HepG2 (cell line): ENCODE results near the gene NCOA6. TPM values are rescaled to one million over a fixed set of nuclear protein-coding genes. Genes with fewer than 3 reads are reported as not detected.

Experiments
- CAMTA2 ChIP-seq: sonication (generic); formaldehyde crosslinking; IDR thresholded peaks from 2 replicates; pipeline ENCODE4 v1.4.0; 2020; ENCODE audit warnings: mild to moderate bottlenecking, missing genetic modification reagents, borderline replicate concordance
- DNMT3B ChIP-seq: conservative IDR thresholded peaks from 2 replicates; pipeline ENCODE4 v1.6.1; 2016; ENCODE audit warnings: missing biosample characterization, control low read depth
- ETV5 ChIP-seq: IDR thresholded peaks from 2 replicates; pipeline ENCODE4 v1.6.1; 2018; ENCODE audit warnings: missing biosample characterization, missing genetic modification reagents, inconsistent platforms, borderline replicate concordance
- HES4 ChIP-seq: sonication (generic); formaldehyde crosslinking; IDR thresholded peaks from 2 replicates; pipeline ENCODE4 v1.9.0; 2021; ENCODE audit warnings: mild to moderate bottlenecking, missing genetic modification reagents, borderline replicate concordance
- KLF13 ChIP-seq: sonication (generic); formaldehyde crosslinking; IDR thresholded peaks from 2 replicates; pipeline ENCODE4 v1.4.0; 2020; ENCODE audit warnings: mild to moderate bottlenecking, missing genetic modification reagents
- NKX3-1 ChIP-seq: sonication (generic); formaldehyde crosslinking; IDR thresholded peaks from 2 replicates; pipeline ENCODE4 v1.5.0; 2020; ENCODE audit warnings: missing genetic modification reagents
- TCF7L2 ChIP-seq: IDR thresholded peaks from 2 replicates; pipeline ENCODE4 v1.6.1; 2011; ENCODE audit warnings: mild to moderate bottlenecking, low read depth, low read length, moderate library complexity
- ZNF354B ChIP-seq: sonication (generic); formaldehyde crosslinking; IDR thresholded peaks from 2 replicates; pipeline ENCODE4 v1.8.0; 2022; ENCODE audit warnings: mild to moderate bottlenecking, missing genetic modification reagents
- ZNF768 ChIP-seq: sonication (generic); formaldehyde crosslinking; IDR thresholded peaks from 2 replicates; pipeline ENCODE4 v1.4.0; 2020; ENCODE audit warnings: missing genetic modification reagents
- polyA plus RNA-seq, 8 experiments: library from polyadenylated mRNA; depleted of rRNA in 3 of 8; stranded (reverse) in 7 of 8; unstranded in 1 of 8; fragments of >200 nt; fragmentation: Illumina TruSeq in 4 of 8; extraction: Trizol in 4 of 8; gene quantifications; 2 replicates each; pipeline versions ENCODE4 v1.2.1 to v1.2.3, GENCODE V29; 2011 to 2016; ENCODE audit warnings: low read depth in 4 of 8, missing spikeins in 1 of 8, mixed read lengths in 1 of 8; ENCODE audit not compliant: insufficient read depth in 1 of 8
- total RNA-seq, 5 experiments: library from RNA; depleted of rRNA; stranded (reverse); fragments of >200 nt; fragmentation: Illumina TruSeq; extraction: Trizol; gene quantifications; 2 replicates each; pipeline ENCODE4 v1.2.3, GENCODE V29; 2016; ENCODE audit warnings: low read depth in 1 of 5
- TF ChIP-seq, protein P1 (sequence below): sonication (generic); formaldehyde crosslinking; IDR thresholded peaks from 2 replicates; pipeline ENCODE4 v1.5.1; 2020; ENCODE audit warnings: mild to moderate bottlenecking, missing genetic modification reagents, borderline replicate concordance
- TF ChIP-seq, protein P2 (sequence below): sonication (generic); formaldehyde crosslinking; IDR thresholded peaks from 2 replicates; pipeline ENCODE4 v1.8.1; 2023; ENCODE audit warnings: mild to moderate bottlenecking, missing genetic modification reagents
- TF ChIP-seq, protein P3 (sequence below): IDR thresholded peaks from 2 replicates; pipeline ENCODE4 v1.6.1; 2016; ENCODE audit warnings: missing biosample characterization, missing genetic modification reagents, low read depth
- TF ChIP-seq, protein P4 (sequence below): sonication (generic); formaldehyde crosslinking; IDR thresholded peaks from 2 replicates; pipeline ENCODE4 v1.5.0; 2020; ENCODE audit warnings: missing genetic modification reagents

The NCOA6 gene
- total and polyA plus RNA-seq, 2 of the 13 experiments (the other 11 are each of a cell fraction or from before 2014, with no cell fraction given): 11.2 to 29.3 TPM

DNA sequence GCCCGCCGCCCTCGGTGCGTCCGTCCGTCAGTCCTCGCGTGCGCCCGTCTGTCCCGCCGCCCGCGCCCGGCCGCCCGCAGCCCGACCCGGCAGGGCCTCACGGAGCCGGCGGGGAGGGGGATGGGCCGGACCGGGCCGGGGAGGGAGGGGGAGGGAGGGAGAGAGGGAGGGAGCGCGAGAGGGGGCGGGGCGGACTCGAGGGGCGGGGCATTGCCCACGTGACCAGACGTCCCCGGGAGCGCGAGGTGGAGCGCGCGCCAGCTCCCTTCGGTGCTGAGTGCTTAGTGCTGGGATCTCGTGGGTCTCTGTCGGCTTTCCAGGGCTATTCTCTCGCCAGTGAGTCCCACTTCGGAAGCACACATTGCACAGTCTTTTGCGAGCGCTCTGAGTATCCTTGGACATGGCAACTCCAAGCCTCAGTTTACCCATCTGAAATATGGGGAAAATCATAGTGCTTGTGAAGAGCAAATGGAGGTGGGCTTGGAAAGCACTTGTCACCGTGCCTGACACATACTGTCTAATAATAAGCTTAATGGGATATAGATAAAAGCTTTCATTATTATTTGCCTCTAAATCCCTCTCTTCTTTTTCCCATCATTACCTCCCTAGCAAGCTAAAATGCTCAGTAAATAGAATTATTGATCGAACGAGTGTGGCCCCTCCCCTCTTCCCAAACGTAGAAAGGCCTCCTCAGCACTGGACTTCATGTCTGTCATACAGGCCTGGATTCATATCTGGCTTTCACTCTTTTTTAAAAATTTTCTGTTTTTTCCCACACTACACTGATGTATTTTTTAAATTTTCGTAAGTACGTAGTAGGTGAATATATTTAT, at the start of gene NCOA6 (continued):
- TF ChIP-seq, protein P1, sequence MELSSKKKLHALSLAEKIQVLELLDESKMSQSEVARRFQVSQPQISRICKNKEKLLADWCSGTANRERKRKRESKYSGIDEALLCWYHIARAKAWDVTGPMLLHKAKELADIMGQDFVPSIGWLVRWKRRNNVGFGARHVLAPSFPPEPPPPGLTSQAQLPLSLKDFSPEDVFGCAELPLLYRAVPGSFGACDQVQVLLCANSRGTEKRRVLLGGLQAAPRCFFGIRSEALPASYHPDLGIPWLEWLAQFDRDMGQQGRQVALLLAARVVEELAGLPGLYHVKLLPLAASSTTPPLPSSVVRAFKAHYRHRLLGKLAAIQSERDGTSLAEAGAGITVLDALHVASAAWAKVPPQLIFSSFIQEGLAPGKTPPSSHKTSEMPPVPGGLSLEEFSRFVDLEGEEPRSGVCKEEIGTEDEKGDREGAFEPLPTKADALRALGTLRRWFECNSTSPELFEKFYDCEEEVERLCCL (CRISPR knock-in tag): no peak
- TF ChIP-seq ZNF354B (CRISPR knock-in tag): no peak
- TF ChIP-seq ETV5 (CRISPR knock-in tag): peak; percentile 42; the same call in 1 of the 2 replicates
- no peak for TF ChIP-seq TCF7L2
- TF ChIP-seq NKX3-1 (CRISPR knock-in tag): 0 out of 2 replicates have a peak, but pooled peaks have one; percentile 3
- TF ChIP-seq CAMTA2 (CRISPR knock-in tag): peak; percentile 24; the same call in 1 of the 2 replicates
- TF ChIP-seq, protein P2, sequence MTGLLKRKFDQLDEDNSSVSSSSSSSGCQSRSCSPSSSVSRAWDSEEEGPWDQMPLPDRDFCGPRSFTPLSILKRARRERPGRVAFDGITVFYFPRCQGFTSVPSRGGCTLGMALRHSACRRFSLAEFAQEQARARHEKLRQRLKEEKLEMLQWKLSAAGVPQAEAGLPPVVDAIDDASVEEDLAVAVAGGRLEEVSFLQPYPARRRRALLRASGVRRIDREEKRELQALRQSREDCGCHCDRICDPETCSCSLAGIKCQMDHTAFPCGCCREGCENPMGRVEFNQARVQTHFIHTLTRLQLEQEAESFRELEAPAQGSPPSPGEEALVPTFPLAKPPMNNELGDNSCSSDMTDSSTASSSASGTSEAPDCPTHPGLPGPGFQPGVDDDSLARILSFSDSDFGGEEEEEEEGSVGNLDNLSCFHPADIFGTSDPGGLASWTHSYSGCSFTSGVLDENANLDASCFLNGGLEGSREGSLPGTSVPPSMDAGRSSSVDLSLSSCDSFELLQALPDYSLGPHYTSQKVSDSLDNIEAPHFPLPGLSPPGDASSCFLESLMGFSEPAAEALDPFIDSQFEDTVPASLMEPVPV (CRISPR knock-in tag): 0 out of 2 replicates have a peak, but pooled peaks have one; percentile 60
- TF ChIP-seq, protein P3, sequence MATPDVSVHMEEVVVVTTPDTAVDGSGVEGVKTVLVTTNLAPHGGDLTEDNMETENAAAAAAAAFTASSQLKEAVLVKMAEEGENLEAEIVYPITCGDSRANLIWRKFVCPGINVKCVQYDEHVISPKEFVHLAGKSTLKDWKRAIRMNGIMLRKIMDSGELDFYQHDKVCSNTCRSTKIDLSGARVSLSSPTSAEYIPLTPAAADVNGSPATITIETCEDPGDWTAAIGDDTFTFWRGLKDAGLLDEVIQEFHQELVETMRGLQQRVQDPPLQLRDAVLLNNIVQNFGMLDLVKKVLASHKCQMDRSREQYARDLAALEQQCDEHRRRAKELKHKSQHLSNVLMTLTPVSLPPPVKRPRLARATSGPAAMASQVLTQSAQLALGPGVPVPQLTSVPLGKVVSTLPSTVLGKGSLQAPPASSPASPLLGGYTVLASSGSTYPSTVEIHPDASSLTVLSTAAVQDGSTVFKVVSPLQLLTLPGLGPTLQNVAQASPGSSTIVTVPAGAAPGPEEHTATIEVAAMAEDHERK: peak; percentile 56
- TF ChIP-seq DNMT3B (CRISPR knock-in tag): peak; percentile 60; the same call in 1 of the 2 replicates
- TF ChIP-seq ZNF768 (CRISPR knock-in tag): peak; percentile 58; the same call in 1 of the 2 replicates
- TF ChIP-seq, protein P4, sequence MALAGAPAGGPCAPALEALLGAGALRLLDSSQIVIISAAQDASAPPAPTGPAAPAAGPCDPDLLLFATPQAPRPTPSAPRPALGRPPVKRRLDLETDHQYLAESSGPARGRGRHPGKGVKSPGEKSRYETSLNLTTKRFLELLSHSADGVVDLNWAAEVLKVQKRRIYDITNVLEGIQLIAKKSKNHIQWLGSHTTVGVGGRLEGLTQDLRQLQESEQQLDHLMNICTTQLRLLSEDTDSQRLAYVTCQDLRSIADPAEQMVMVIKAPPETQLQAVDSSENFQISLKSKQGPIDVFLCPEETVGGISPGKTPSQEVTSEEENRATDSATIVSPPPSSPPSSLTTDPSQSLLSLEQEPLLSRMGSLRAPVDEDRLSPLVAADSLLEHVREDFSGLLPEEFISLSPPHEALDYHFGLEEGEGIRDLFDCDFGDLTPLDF (CRISPR knock-in tag): peak; percentile 76
- TF ChIP-seq KLF13 (CRISPR knock-in tag): no peak
- TF ChIP-seq HES4 (CRISPR knock-in tag): no peak; the same call in 1 of the 2 replicates
